GM19467 (cell line): Measurements from ENCODE around the gene POLE.
"Not testable (repeated sequence)": the region's sequence is repeated elsewhere in the genome, so short reads cannot be mapped to it uniquely, and the experiment has no call there.

Source experiments
- ATAC-seq: cut with Tn5 transposase; IDR thresholded peaks from one replicate; pipeline ENCODE4 v1.9.1; 2021; ENCODE audit warnings: mild to moderate bottlenecking, moderate library complexity; ENCODE audit not compliant: unreplicated experiment

Gene POLE

GRCh38 chr12:132719141-132719953, 32.2 kb upstream of the POLE start:
- ATAC-seq = no peak

- no peak for ATAC-seq
Measured at GRCh38 chr12:132718644-132719043, 31.5 kb upstream of the POLE start.

- no peak for ATAC-seq
Measured at GRCh38 chr12:132717531-132718387, 30.6 kb upstream of the POLE start.

- no peak for ATAC-seq
Measured at GRCh38 chr12:132717011-132717410, 29.9 kb upstream of the POLE start.

- no peak for ATAC-seq
Measured at GRCh38 chr12:132716356-132716755, 29.2 kb upstream of the POLE start.

GRCh38 chr12:132715874-132716273, 28.7 kb upstream of the POLE start:
- ATAC-seq = no peak

GRCh38 chr12:132713123-132713522, 26.0 kb upstream of the POLE start:
- ATAC-seq = no peak

GRCh38 chr12:132711080-132711843, 24.1 kb upstream of the POLE start:
- ATAC-seq = peak; percentile 18

GRCh38 chr12:132710405-132711079, 23.4 kb upstream of the POLE start, which contains the start of gene PGAM5:
Gene PGAM5 (plus strand): TSS chr12:132710842. CDS start chr12:132710877, 35 bp downstream.
- peak; percentile 89 for ATAC-seq

GRCh38 chr12:132710043-132710404, 22.9 kb upstream of the POLE start:
- peak; percentile 28 for ATAC-seq

GRCh38 chr12:132708150-132708549, 21.0 kb upstream of the POLE start:
- no peak for ATAC-seq

- ATAC-seq = no peak
Measured at GRCh38 chr12:132707241-132707640, 20.1 kb upstream of the POLE start.

GRCh38 chr12:132703641-132704040, 16.5 kb upstream of the POLE start:
- no peak for ATAC-seq

- no peak for ATAC-seq
Measured at GRCh38 chr12:132702640-132703039, 15.5 kb upstream of the POLE start.

GRCh38 chr12:132700212-132700822, 13.2 kb upstream of the POLE start:
- no peak for ATAC-seq

- ATAC-seq = no peak
Measured at GRCh38 chr12:132698341-132698740, 11.2 kb upstream of the POLE start.

- no peak for ATAC-seq
Measured at GRCh38 chr12:132695431-132695830, 8.3 kb upstream of the POLE start.

GRCh38 chr12:132694888-132695287, 7.7 kb upstream of the POLE start:
- ATAC-seq = not testable (repeated sequence)

- not testable (repeated sequence) for ATAC-seq
Measured at GRCh38 chr12:132692030-132692429, 4.9 kb upstream of the POLE start.

- no peak for ATAC-seq
Measured at GRCh38 chr12:132690112-132690511, 3.0 kb upstream of the POLE start.
